CD14-positive monocyte (primary cell): Measurements from ENCODE around the gene CEP89. TPM values are rescaled to one million over a fixed set of nuclear protein-coding genes. Genes with fewer than 3 reads are reported as not detected.

Source experiments
- DNase-seq, 3 donors: peaks; one replicate each; pipeline ENCODE4 v3.0.0-alpha.2; 2011 to 2022
- H2AFZ ChIP-seq: 2 replicates; pipeline ENCODE4 v1.6.0; 2012; ENCODE audit warnings: mild to moderate bottlenecking, low read depth, low read length, inconsistent platforms; ENCODE audit not compliant: insufficient read depth, poor library complexity, severe bottlenecking
- H3K27ac ChIP-seq, 2 donors: 1 replicate in 1 of 2; 2 replicates in 1 of 2; pipeline ENCODE4 v1.5.1; 2012 to 2013; ENCODE audit warnings: low read length in 2 of 2, control low read depth in 1 of 2, inconsistent platforms in 1 of 2, low read depth in 1 of 2, mild to moderate bottlenecking in 1 of 2
- H3K27me3 ChIP-seq, 2 donors: one replicate each; pipeline versions ENCODE4 v1.6.0 to v1.6.1; 2011 to 2013; ENCODE audit warnings: low read length in 2 of 2; ENCODE audit not compliant: control insufficient read depth in 2 of 2, insufficient read depth in 2 of 2
- H3K36me3 ChIP-seq, 2 donors: replicated peaks in 1 of 2; 1 replicate in 1 of 2; 2 replicates in 1 of 2; pipeline versions ENCODE4 v1.5.1 to v1.6.1; 2012 to 2013; ENCODE audit warnings: low read length in 2 of 2, control low read depth in 1 of 2, inconsistent platforms in 1 of 2, mild to moderate bottlenecking in 1 of 2; ENCODE audit not compliant: insufficient read depth in 2 of 2, control insufficient read depth in 1 of 2
- H3K4me1 ChIP-seq, 2 donors: 1 replicate in 1 of 2; 2 replicates in 1 of 2; pipeline versions ENCODE4 v1.5.1 to v1.6.1; 2012 to 2013; ENCODE audit warnings: low read length in 2 of 2, control low read depth in 1 of 2, inconsistent platforms in 1 of 2, mild to moderate bottlenecking in 1 of 2, moderate library complexity in 1 of 2; ENCODE audit not compliant: insufficient read depth in 2 of 2, control insufficient read depth in 1 of 2
- H3K4me2 ChIP-seq: replicated peaks from 2 replicates; pipeline ENCODE3; 2012; ENCODE audit warnings: low read length, moderate library complexity, mild to moderate bottlenecking; ENCODE audit not compliant: poor library complexity, severe bottlenecking; ENCODE audit errors: extremely low read depth
- H3K4me3 ChIP-seq, 3 experiments: fragments of 200-600 bp in 1 of 3; sonication (generic) in 1 of 3; replicated peaks in 1 of 3; 1 replicate in 2 of 3; 2 replicates in 1 of 3; pipeline ENCODE4 v1.5.1; 2011 to 2013; ENCODE audit warnings: low read length in 3 of 3, mild to moderate bottlenecking in 3 of 3, control low read depth in 2 of 3, low read depth in 2 of 3, inconsistent platforms in 1 of 3, moderate library complexity in 1 of 3
- H3K79me2 ChIP-seq: 2 replicates; pipeline ENCODE4 v1.6.0; 2012; ENCODE audit warnings: mild to moderate bottlenecking, control low read depth, inconsistent platforms, low read length, moderate library complexity; ENCODE audit not compliant: insufficient read depth
- H3K9ac ChIP-seq: 2 replicates; pipeline ENCODE4 v1.6.0; 2017; ENCODE audit warnings: low read length, mild to moderate bottlenecking; ENCODE audit not compliant: insufficient read depth, poor library complexity, severe bottlenecking
- H3K9me3 ChIP-seq, 2 donors: replicated peaks in 1 of 2; 1 replicate in 1 of 2; 2 replicates in 1 of 2; pipeline versions ENCODE4 v1.5.1 to v1.6.1; 2012 to 2013; ENCODE audit warnings: low read length in 2 of 2, control low read depth in 1 of 2; ENCODE audit not compliant: control insufficient read depth in 1 of 2, insufficient read depth in 1 of 2
- H4K20me1 ChIP-seq: 2 replicates; pipeline ENCODE4 v1.6.0; 2012; ENCODE audit warnings: mild to moderate bottlenecking, low read length, control low read depth, moderate library complexity; ENCODE audit not compliant: insufficient read depth
- H3K27ac Mint-ChIP-seq, 7 donors: one replicate each; pipeline ENCODE4 v1.8.0; 2020; ENCODE audit warnings: mild to moderate bottlenecking in 7 of 7, mixed read lengths in 7 of 7, moderate library complexity in 6 of 7, inconsistent platforms in 2 of 7
- H3K27me3 Mint-ChIP-seq, 3 donors: one replicate each; pipeline ENCODE4 v1.8.0; 2021 to 2022; ENCODE audit warnings: low read depth in 3 of 3, mild to moderate bottlenecking in 3 of 3, mixed read lengths in 3 of 3, moderate library complexity in 3 of 3, inconsistent platforms in 1 of 3
- H3K36me3 Mint-ChIP-seq, 2 donors: one replicate each; pipeline ENCODE4 v1.8.0; 2020; ENCODE audit warnings: mixed read lengths in 2 of 2, inconsistent platforms in 1 of 2, mild to moderate bottlenecking in 1 of 2
- H3K4me1 Mint-ChIP-seq: one replicate; pipeline ENCODE4 v1.8.0; 2020; ENCODE audit warnings: mild to moderate bottlenecking, mixed read lengths
- H3K4me3 Mint-ChIP-seq, 2 donors: one replicate each; pipeline ENCODE4 v1.8.0; 2020; ENCODE audit warnings: mild to moderate bottlenecking in 2 of 2, mixed read lengths in 2 of 2, moderate library complexity in 1 of 2
- H3K9me3 Mint-ChIP-seq, 7 donors: one replicate each; pipeline ENCODE4 v1.8.0; 2020 to 2022; ENCODE audit warnings: mixed read lengths in 7 of 7, mild to moderate bottlenecking in 6 of 7, moderate library complexity in 6 of 7, inconsistent platforms in 2 of 7
- CTCF ChIP-seq: fragments of 200-600 bp; IDR thresholded peaks from one replicate; pipeline ENCODE4 v1.8.0; 2022; ENCODE audit warnings: antibody characterized with exemption, mild to moderate bottlenecking
- WGBS: methylation state at CpG from one replicate; pipeline ENCODE4 v1.1.5; 2013; ENCODE audit warnings: missing lambda C conversion rate; ENCODE audit not compliant: insufficient coverage; 5-methylcytosine and 5-hydroxymethylcytosine counted together
- intact Hi-C, 2 donors: fragments of 100-400 bp; cut with micrococcal nuclease; formaldehyde crosslinking; loops; one replicate each; pipeline versions ENCODE4 v1.15.0 to v1.15.1; 2023
- polyA plus RNA-seq, 3 donors: library from polyadenylated mRNA; depleted of rRNA in 1 of 3; unstranded in 2 of 3; stranded (reverse) in 1 of 3; fragments of 300-500 nt in 2 of 3; fragments of >200 nt in 1 of 3; fragmentation: Illumina TruSeq in 2 of 3; gene quantifications; 1 replicate in 2 of 3; 2 replicates in 1 of 3; pipeline ENCODE4 v1.2.3, GENCODE V29; 2012 to 2021

The CEP89 gene
- polyA plus RNA-seq, 3 donors, result 4.6 to 6.5 (median 4.7) TPM

- intact Hi-C loops, result no loop called here
- peaks cover 2% of the 10 kb centered on the region for H3K4me1 Mint-ChIP-seq
- no peaks in the 10 kb centered on the region for H3K9me3 Mint-ChIP-seq
- peaks cover 17 to 56% of the 10 kb centered on the region in 2 donors for H3K36me3 Mint-ChIP-seq
- no peak overlapping the region for H3K4me3 Mint-ChIP-seq
- Histone ChIP-seq H3K79me2 (no peaks in the 10 kb centered on the region), H3K9ac (no peak overlapping the region), H4K20me1 (no peaks in the 10 kb centered on the region), H3K27ac (no peak overlapping the region), H3K4me3 (no peak overlapping the region), H3K4me1 (no peaks in the 10 kb centered on the region), H3K4me2 (no peak overlapping the region), H3K9me3 (no peaks in the 10 kb centered on the region), H3K27me3 (no peaks in the 10 kb centered on the region), H3K36me3 (peaks cover 7 to 24% of the 10 kb centered on the region in 2 donors), H2AFZ (no peak overlapping the region)
- H3K27ac Mint-ChIP-seq, result no peak overlapping the region
- no peak for DNase-seq
- no peaks in the 10 kb centered on the region for H3K27me3 Mint-ChIP-seq
- 87% methylated on average over 3 of the region's 3 CpGs for WGBS
- no peak for TF ChIP-seq CTCF
Observed at GRCh38 chr19:32921624-32922023, 50.1 kb downstream of the CEP89 start.

GRCh38 chr19:32919365-32919764 lies 52.4 kb downstream of the CEP89 start:
- Histone ChIP-seq H3K9me3 (no peaks in the 10 kb centered on the region), H3K4me1 (no peaks in the 10 kb centered on the region), H3K4me2 (no peak overlapping the region), H3K27me3 (no peaks in the 10 kb centered on the region), H4K20me1 (no peaks in the 10 kb centered on the region), H2AFZ (no peak overlapping the region), H3K9ac (no peak overlapping the region), H3K4me3 (no peak overlapping the region), H3K79me2 (no peaks in the 10 kb centered on the region), H3K27ac (no peak overlapping the region), H3K36me3 (peaks cover 7 to 29% of the 10 kb centered on the region in 2 donors)
- Mint-ChIP-seq H3K36me3 (peaks cover 20 to 49% of the 10 kb centered on the region in 2 donors), H3K27me3 (no peaks in the 10 kb centered on the region), H3K4me1 (peaks cover 2% of the 10 kb centered on the region), H3K27ac (no peak overlapping the region), H3K9me3 (no peaks in the 10 kb centered on the region), H3K4me3 (no peak overlapping the region)
- no peak for DNase-seq
- intact Hi-C loops, result no loop called here
- WGBS, result 100% methylated on average over 1 of the region's 4 CpGs
- TF ChIP-seq CTCF, result no peak
